Measurements from ENCODE around the gene PERM1. TPM values are rescaled to one million over a fixed set of nuclear protein-coding genes. Genes with fewer than 3 reads are reported as not detected.

The PERM1 gene
- total and polyA plus RNA-seq, 2 of the 13 experiments (the other 11 are each of a cell fraction or from before 2014, with no cell fraction given): 0.04 to 0.29 TPM

GRCh38 chr1:999725-1000356, 17.9 kb upstream of the PERM1 start, which contains the start of gene HES4 (continued):
- TF ChIP-seq ZNF563 (CRISPR knock-in tag; IDR thresholded peaks at IDR 0.05) (peak; percentile 8; the same call in 1 of the 2 replicates), ATRX (CRISPR knock-in tag; IDR thresholded peaks at IDR 0.05; ENCODE audit: borderline replicate concordance) (no peak), THAP7 (CRISPR knock-in tag; IDR thresholded peaks at IDR 0.05) (0 out of 2 replicates have a peak, but pooled peaks have one; percentile 61), ZNF331 (CRISPR knock-in tag; IDR thresholded peaks at IDR 0.05) (no peak), ZBTB2 (CRISPR knock-in tag; IDR thresholded peaks at IDR 0.05; ENCODE audit: low read depth) (peak; percentile 98), MAF1 (CRISPR knock-in tag; IDR thresholded peaks at IDR 0.05; ENCODE audit: borderline replicate concordance) (no peak), HNF4A (CRISPR knock-in tag; IDR thresholded peaks at IDR 0.05) (no peak), SMARCE1 (IDR thresholded peaks at IDR 0.05; ENCODE audit: borderline replicate concordance) (no peak), ZNF569 (CRISPR knock-in tag; IDR thresholded peaks at IDR 0.05; ENCODE audit: borderline replicate concordance) (no peak), THAP8 (CRISPR knock-in tag; IDR thresholded peaks at IDR 0.05; ENCODE audit: borderline replicate concordance) (0 out of 2 replicates have a peak, but pooled peaks have one; percentile 40), ZNF639 (CRISPR knock-in tag; conservative IDR thresholded peaks at IDR 0.05) (no peak), TIGD3 (CRISPR knock-in tag; IDR thresholded peaks at IDR 0.05; ENCODE audit: borderline replicate concordance) (no peak; the same call in 1 of the 2 replicates)
